OCI-LY7 (cell line): Measurements from ENCODE around the gene SMAP2. TPM values are rescaled to one million over a fixed set of nuclear protein-coding genes. Genes with fewer than 3 reads are reported as not detected.

Source experiments
- BruUV-seq: library from RNA; stranded (reverse); fragments of 400-500 nt; replicated peaks from 2 replicates; lab custom pipeline; 2021; lab: Mats Ljungman, UMichigan
- CTCF ChIA-PET: fragments of 300-600 bp; sonication (Branson Sonifier 250); formaldehyde crosslinking; loops from one replicate; lab custom pipeline; 2022; ENCODE audit warnings: antibody characterized with exemption; ENCODE audit not compliant: unreplicated experiment; lab: Charles Lee
- POLR2A ChIA-PET: fragments of 300-600 bp; sonication (Branson Sonifier 250); formaldehyde crosslinking; loops from one replicate; lab custom pipeline; 2022; ENCODE audit warnings: antibody characterized with exemption; lab: Charles Lee
- DNase-seq: peaks from one replicate; pipeline ENCODE4 v3.0.0-alpha.2; 2015; ENCODE audit warnings: low spot score
- H2AFZ ChIP-seq: fragments of 200-600 bp; sonication (generic), shearing (Covaris generic); 2 replicates; pipeline ENCODE4 v1.6.1; 2014; ENCODE audit warnings: mild to moderate bottlenecking, antibody characterized with exemption, low read length, moderate library complexity
- H3K27ac ChIP-seq: fragments of 200-600 bp; sonication (generic); 2 replicates; pipeline ENCODE4 v1.5.1; 2014; ENCODE audit warnings: mixed run types, low read depth, mild to moderate bottlenecking, moderate library complexity, low read length, inconsistent platforms; ENCODE audit not compliant: poor library complexity, severe bottlenecking
- H3K36me3 ChIP-seq: fragments of 200-600 bp; sonication (generic); 2 replicates; pipeline ENCODE4 v1.6.1; 2014; ENCODE audit warnings: mild to moderate bottlenecking, antibody characterized with exemption, low read length, moderate library complexity, mixed read lengths; ENCODE audit not compliant: insufficient read depth
- H3K4me1 ChIP-seq: fragments of 200-600 bp; sonication (generic); 2 replicates; pipeline ENCODE4 v1.5.1; 2014; ENCODE audit warnings: mild to moderate bottlenecking, low read length; ENCODE audit not compliant: insufficient read depth, poor library complexity, severe bottlenecking
- H3K4me2 ChIP-seq: fragments of 200-600 bp; sonication (generic); 2 replicates; pipeline ENCODE4 v1.6.1; 2014; ENCODE audit warnings: mild to moderate bottlenecking, low read length
- H3K4me3 ChIP-seq: fragments of 200-600 bp; sonication (generic); 2 replicates; pipeline ENCODE4 v1.5.1; 2014; ENCODE audit warnings: mild to moderate bottlenecking, low read depth, low read length; ENCODE audit not compliant: poor library complexity, severe bottlenecking
- H3K79me2 ChIP-seq: fragments of 200-600 bp; sonication (generic); 2 replicates; pipeline ENCODE4 v1.6.1; 2016; ENCODE audit warnings: low read depth, mild to moderate bottlenecking, low read length, moderate library complexity, mixed read lengths; ENCODE audit not compliant: insufficient read depth
- H3K9me2 ChIP-seq: fragments of 200-600 bp; sonication (generic); 2 replicates; pipeline ENCODE4 v1.6.1; 2016; ENCODE audit warnings: mild to moderate bottlenecking, low read length, mixed read lengths; ENCODE audit not compliant: insufficient read depth
- H3K9me3 ChIP-seq: fragments of 200-600 bp; sonication (generic); 2 replicates; pipeline ENCODE4 v1.6.1; 2014; ENCODE audit warnings: mild to moderate bottlenecking, mixed run types, low read length, mixed read lengths
- H4K20me1 ChIP-seq: fragments of 200-600 bp; sonication (generic); 2 replicates; pipeline ENCODE4 v1.6.1; 2014; ENCODE audit warnings: mild to moderate bottlenecking, antibody characterized with exemption, low read length, moderate library complexity, mixed read lengths; ENCODE audit not compliant: insufficient read depth
- EZH2phosphoT487 ChIP-seq: fragments of 200-600 bp; sonication (generic); IDR thresholded peaks from 2 replicates; pipeline ENCODE4 v1.6.1; 2018; ENCODE audit warnings: low read depth, borderline replicate concordance, mild to moderate bottlenecking, mixed run types, antibody characterized with exemption, low read length, moderate library complexity, mixed read lengths
- intact Hi-C: fragments of 100-400 bp; cut with micrococcal nuclease; formaldehyde crosslinking; loops from one replicate; pipeline ENCODE4 v1.10.0; 2022; ENCODE audit not compliant: unreplicated experiment
- total RNA-seq, 2 experiments: library from RNA; depleted of rRNA in 1 of 2; stranded (reverse); fragments of >200 nt in 1 of 2; shearing (Covaris generic) in 1 of 2; gene quantifications; 2 replicates each; pipeline ENCODE4 v1.2.3, GENCODE V29; 2014 to 2022
- TF ChIP-seq, protein P1 (sequence below): fragments of 200-600 bp; sonication (generic); conservative IDR thresholded peaks from 2 replicates; pipeline ENCODE4 v1.5.1; 2014; ENCODE audit warnings: mild to moderate bottlenecking, antibody characterized with exemption, low read length, moderate library complexity, mixed read lengths

SMAP2 gene
- total RNA-seq, 2 experiments from 2014 or later = 50.3 to 105 TPM

DNA sequence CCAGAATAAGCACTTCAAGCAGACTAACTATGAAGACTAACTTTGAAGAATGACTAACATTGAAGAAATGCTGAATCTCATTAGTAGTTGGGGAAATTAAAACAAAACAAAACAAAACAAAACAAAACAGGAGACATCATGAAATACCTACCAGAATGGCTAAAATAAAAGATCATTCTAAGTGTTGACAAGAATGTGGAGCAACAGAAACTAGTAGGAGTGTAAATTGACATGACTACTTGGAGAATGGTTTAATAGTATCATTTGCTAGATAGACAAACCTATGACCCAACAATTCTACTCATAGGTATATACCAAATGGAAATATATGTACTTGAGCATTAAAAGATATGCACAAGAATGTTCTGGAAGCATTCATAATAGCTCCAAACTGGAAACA is 57.9 kb downstream of the SMAP2 start:
- Histone ChIP-seq H3K9me3 (no peaks in the 10 kb centered on the region), H3K36me3 (no peaks in the 10 kb centered on the region), H3K4me3 (no peak overlapping the region), H3K27ac (no peak overlapping the region), H3K4me2 (no peak overlapping the region), H3K79me2 (no peaks in the 10 kb centered on the region), H3K4me1 (no peaks in the 10 kb centered on the region), H4K20me1 (no peaks in the 10 kb centered on the region), H3K9me2 (no peaks in the 10 kb centered on the region), H2AFZ (no peak overlapping the region)
- TF ChIP-seq EZH2phosphoT487 = no peak
- TF ChIP-seq, protein P1, sequence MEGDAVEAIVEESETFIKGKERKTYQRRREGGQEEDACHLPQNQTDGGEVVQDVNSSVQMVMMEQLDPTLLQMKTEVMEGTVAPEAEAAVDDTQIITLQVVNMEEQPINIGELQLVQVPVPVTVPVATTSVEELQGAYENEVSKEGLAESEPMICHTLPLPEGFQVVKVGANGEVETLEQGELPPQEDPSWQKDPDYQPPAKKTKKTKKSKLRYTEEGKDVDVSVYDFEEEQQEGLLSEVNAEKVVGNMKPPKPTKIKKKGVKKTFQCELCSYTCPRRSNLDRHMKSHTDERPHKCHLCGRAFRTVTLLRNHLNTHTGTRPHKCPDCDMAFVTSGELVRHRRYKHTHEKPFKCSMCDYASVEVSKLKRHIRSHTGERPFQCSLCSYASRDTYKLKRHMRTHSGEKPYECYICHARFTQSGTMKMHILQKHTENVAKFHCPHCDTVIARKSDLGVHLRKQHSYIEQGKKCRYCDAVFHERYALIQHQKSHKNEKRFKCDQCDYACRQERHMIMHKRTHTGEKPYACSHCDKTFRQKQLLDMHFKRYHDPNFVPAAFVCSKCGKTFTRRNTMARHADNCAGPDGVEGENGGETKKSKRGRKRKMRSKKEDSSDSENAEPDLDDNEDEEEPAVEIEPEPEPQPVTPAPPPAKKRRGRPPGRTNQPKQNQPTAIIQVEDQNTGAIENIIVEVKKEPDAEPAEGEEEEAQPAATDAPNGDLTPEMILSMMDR = no peak
- DNase-seq = no peak
- POLR2A ChIA-PET = no interaction called here
- CTCF ChIA-PET = no interaction called here
- no TSS peak for BruUV-seq
- intact Hi-C loops = loop anchor here (10.0 kb wide), 1 partner anchor 287 kb away; no protein-coding TSS in a partner anchor

DNA sequence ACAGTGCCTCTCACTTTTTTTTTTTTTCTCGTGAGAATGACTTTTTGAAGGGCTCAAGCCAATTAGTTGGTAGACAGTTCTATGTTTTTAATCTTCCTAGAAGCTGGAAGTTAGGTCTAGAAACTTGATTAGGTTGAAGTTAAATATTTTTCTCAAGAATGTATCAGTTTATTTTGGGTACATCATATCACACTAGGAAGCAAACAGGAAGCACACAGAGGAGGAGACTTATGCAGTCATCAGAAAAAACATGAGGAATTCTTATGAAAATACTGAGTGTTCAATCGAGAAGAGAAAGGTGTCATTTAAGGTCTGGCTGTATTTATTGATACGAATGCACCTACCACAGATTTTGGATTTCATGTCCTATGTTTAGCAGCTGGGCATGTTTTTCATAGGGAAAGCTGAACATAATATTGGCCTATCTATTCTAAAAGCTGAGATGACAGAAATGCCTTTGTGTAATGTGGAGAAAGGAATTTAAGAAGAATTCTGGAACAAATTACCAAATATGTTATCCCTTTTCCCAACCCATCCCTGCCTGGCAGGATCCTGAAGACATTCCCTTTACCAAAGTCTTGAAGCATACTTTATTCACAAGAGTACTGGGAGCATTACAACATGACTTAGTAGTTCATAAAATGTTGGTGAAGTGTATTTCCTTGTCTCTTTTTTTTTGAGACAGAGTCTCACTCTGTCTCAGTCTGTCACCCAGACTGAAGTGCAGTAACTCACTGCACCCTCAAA is 59.3 kb downstream of the SMAP2 start:
- POLR2A ChIA-PET = interaction anchor here (0.6 kb wide), 2 partner anchors 39 to 280 kb away, joined by 3 read pairs; no protein-coding TSS in a partner anchor
- BruUV-seq = no TSS peak
- H3K27ac ChIP-seq = no peak overlapping the region

More for the DNA sequence above, 59.3 kb downstream of the SMAP2 start:
- no peaks in the 10 kb centered on the region for H3K36me3 ChIP-seq
- CTCF ChIA-PET = no interaction called here
- no peak overlapping the region for H3K4me2 ChIP-seq
- no peaks in the 10 kb centered on the region for H3K79me2 ChIP-seq
- no peak for TF ChIP-seq EZH2phosphoT487
- TF ChIP-seq, protein P1 = no peak
- no peaks in the 10 kb centered on the region for H3K9me3 ChIP-seq
- intact Hi-C loops = loop anchor here (10.0 kb wide), 1 partner anchor 288 kb away; no protein-coding TSS in a partner anchor
- no peaks in the 10 kb centered on the region for H3K4me1 ChIP-seq
- H3K4me3 ChIP-seq = no peak overlapping the region
- no peaks in the 10 kb centered on the region for H4K20me1 ChIP-seq
- H3K9me2 ChIP-seq = no peaks in the 10 kb centered on the region
- DNase-seq = no peak
- H2AFZ ChIP-seq = no peak overlapping the region
